ENCODE results near the gene CATSPER1. TPM values are rescaled to one million over a fixed set of nuclear protein-coding genes. Genes with fewer than 3 reads are reported as not detected.

Gene CATSPER1
- total RNA-seq, 1 donor from 2014 or later: not detected

DNA sequence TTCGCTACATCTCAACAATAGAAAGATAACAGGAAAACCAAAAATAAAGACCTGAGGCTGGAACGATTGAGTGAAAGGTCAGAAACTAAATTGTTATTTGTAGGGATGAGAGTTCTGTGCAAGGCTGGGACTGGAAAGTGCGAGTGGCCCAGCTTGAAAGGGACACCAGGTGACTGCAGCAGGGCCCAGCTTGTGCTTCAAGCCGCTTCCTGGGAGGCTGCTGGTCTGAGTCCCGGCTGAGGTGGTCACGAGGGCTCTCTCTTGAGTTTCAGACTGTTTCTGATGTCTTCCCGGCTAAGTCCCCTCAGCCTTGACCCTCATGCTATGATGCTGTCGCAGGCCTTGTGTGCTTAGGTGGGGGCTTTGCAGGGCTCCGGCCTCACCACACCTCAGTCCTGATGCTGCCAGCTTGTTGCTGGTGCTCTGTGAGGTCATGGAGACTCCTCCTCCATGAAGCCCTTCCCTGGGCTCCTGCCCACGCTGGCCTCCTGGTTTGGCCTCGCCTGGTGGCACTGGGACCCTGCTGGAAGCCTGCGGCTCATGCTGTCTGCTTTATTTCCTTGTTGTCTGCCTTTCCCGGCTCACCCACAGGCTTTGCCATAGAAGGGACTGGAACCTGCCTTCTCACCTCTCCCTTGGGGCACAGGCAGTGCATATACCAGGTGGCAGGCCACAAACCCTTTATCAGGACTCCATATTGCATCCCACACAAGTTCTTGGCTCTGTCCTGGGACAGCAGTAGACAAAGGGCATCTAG, 20.0 kb downstream of the CATSPER1 start:
- ATAC-seq (no peak), DNase-seq (ENCODE audit: low spot score) (no peak)

DNA sequence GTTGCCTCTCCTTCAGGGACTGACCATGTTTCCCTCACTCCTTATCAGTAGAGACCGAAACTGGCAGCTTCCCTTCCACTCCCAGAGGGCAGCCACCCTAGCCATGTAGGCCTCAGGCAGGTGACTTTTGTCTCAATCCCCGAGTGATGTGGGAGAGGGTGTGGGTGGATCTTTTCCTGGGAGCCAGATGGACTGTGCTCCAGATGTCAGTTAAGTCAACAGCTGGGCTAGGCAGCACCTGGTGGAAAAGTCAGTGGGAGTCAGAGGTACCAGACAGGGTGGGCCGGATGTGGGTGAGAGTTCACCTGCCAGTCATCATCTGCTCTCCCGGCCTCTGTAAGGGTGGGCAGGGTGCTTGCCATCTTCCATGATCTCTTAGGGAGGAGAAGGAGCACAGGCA, 22.1 kb downstream of the CATSPER1 start:
- DNase-seq (ENCODE audit: low spot score): no peak
- ATAC-seq: no peak

- no peak for DNase-seq (ENCODE audit: low spot score)
- no peak for ATAC-seq
These were observed 23.0 kb downstream of the CATSPER1 start for GRCh38 chr11:66003291-66003690.

GRCh38 chr11:66002648-66003225, 23.5 kb downstream of the CATSPER1 start:
- ATAC-seq (peak; percentile 89), DNase-seq (ENCODE audit: low spot score) (peak; percentile 79)

- peak; percentile 94 for DNase-seq (ENCODE audit: low spot score)
- peak; percentile 88 for ATAC-seq
These were observed 24.2 kb downstream of the CATSPER1 start, which contains the start of the genes BANF1 and EIF1AD for GRCh38 chr11:66001942-66002647. Gene BANF1, plus strand, starts transcription at chr11:66002503. Its CDS starts 748 bp downstream, at chr11:66003251. Gene EIF1AD, minus strand, starts transcription at chr11:66002157. Its CDS starts 1,768 bp downstream, at chr11:66000389.

DNA sequence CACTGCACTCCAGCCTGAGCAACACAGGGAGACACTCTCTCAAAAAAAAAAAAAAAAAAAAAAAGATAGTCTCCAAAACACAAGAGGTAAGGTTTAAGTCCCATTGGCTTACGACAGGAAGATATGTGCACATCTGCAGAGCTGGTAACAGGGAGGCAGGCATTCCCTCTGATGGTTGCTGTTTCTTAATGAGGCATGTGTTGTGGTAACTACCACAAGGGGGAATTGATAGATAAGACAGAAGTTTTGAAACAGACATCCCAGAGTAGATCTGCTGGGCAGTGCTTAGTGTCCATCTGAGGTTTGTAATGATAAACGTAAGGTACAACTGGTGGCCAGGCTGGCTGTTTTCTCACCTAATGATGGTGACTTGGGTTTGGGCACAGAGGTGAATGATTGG, 29.0 kb downstream of the CATSPER1 start:
- DNase-seq (ENCODE audit: low spot score): no peak
- no peak for ATAC-seq

DNA sequence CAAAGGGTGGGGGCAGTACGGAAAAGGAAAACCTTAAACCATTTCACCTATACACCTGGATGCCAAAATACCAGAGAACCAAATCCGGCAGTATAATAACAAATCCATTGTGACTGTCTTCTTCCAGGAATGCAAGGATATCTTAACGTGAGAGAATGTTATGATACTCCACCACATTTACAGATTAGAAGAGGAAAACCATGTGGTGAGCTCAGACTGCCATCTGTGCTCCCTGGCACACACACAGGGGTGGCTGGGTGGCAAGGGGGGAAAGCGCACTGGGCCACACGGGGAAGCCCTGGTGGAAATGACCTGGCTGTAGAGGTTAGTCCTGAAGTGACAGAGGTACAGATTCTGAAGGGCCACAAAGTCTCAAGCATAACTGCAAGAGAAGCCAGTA, 34.2 kb downstream of the CATSPER1 start:
- DNase-seq (ENCODE audit: low spot score): no peak
- ATAC-seq: no peak

GRCh38 chr11:65988791-65989592, 37.3 kb downstream of the CATSPER1 start:
- DNase-seq (ENCODE audit: low spot score) (peak; percentile 89), ATAC-seq (peak; percentile 100)

GRCh38 chr11:65987336-65987735, 38.9 kb downstream of the CATSPER1 start:
- ATAC-seq (no peak), DNase-seq (ENCODE audit: low spot score) (no peak)

DNA sequence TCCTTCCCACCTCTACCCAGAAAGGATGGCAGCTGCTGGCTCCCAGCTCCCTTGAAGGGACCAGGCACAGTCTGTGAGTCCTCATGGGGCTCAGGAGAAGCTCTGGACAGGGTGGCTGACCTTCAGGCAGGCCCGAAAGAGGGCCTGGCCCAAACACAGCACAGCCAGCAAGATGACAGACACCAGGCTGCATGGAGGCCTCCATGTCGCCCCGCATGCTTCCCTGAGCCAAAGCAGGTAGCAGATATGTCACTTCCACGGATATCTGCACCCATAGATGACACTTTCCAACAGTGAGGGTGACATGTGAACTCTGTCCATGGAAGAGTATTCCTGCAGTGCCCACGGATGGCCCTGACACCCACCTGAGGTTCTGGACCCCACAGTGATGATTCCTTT, 42.7 kb downstream of the CATSPER1 start:
- ATAC-seq (no peak), DNase-seq (ENCODE audit: low spot score) (no peak)

- ATAC-seq (no peak), DNase-seq (ENCODE audit: low spot score) (no peak)
These were observed 43.3 kb downstream of the CATSPER1 start for GRCh38 chr11:65982824-65983588.

DNA sequence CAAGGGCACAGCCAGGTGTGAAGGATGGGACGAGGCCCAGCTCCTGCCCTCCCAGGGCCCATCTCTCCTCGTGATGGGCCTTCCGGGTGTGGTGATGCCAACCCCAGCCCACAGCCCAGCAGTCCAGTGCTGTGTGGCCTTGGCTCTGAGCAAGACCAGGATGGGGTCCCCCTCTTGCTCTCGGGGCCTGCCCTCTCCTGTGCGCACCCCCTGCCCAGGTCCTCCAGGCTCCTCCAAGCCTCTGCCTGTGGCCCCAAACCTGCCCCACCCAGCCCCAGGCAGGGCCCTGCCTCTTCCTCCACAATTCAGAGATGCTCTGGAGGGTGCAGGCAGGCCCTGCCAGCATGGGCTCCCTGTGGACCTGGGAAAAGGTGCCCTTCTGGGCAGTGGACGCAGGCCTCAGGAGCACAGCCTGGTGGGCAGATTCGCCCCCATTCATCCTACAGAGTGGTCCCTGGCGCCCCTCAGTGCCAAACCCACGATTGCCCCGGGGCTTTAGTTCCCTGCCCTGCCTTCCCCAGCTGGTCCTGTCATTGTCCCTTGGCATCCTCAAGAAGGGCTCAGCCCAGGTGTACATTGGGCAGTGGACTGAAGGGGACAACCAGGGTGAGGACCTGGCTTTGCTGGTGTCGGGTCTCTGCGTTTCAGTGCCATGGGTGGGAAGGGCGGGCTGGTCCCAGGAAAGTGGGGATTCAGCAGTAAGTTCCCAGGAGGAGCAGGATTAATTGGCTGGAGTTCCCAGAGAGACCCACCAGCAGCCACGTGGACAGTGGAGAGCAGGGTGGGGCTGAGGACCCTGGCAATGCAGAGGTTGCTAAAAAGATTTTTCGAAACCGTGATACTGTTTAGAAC, 44.1 kb downstream of the CATSPER1 start:
- ATAC-seq (peak; percentile 17), DNase-seq (ENCODE audit: low spot score) (no peak)

GRCh38 chr11:65981101-65981740, 45.1 kb downstream of the CATSPER1 start:
- DNase-seq (ENCODE audit: low spot score) (no peak), ATAC-seq (no peak)

- no peak for ATAC-seq
- DNase-seq (ENCODE audit: low spot score): no peak
These were observed 47.0 kb downstream of the CATSPER1 start for GRCh38 chr11:65979261-65979759.

DNA sequence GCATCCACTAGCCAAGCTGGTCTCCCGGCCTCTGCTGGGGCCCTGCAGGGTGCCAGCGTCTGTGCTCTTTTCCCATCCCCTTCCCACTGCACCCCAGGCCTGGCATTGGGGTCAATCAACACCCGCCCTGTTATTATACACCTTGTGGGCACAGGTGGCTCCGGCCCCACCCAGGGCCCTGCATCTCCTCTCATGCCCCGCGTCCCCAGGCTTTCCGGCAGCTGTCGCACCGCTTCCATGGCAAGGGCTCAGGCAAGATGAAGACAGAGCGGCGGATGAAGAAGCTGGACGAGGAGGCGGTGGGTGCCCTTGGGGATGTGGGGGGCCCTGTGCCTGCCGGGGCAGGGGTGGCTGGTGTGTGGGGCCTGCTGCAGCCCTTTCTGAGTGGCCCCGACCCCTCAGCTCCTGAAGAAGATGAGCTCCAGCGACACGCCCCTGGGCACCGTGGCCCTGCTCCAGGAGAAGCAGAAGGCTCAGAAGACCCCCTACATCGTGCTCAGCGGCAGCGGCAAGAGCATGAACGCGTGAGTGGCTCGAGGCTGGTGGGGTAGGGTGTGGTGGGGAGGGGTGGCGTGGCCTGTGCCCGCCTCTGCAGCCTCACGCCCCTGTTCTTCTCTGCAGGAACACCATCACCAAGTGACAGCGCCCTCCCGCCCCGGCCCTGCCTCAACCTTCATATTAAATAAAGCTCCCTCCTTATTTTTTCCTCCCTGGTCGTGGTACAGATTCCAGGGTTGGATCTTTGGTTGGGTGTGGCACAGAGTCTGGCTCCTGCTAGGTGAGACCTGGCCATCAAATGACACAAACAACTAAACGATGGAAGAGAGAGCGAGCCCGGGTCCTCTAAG, 47.7 kb downstream of the CATSPER1 start:
- ATAC-seq (no peak), DNase-seq (ENCODE audit: low spot score) (no peak)

DNA sequence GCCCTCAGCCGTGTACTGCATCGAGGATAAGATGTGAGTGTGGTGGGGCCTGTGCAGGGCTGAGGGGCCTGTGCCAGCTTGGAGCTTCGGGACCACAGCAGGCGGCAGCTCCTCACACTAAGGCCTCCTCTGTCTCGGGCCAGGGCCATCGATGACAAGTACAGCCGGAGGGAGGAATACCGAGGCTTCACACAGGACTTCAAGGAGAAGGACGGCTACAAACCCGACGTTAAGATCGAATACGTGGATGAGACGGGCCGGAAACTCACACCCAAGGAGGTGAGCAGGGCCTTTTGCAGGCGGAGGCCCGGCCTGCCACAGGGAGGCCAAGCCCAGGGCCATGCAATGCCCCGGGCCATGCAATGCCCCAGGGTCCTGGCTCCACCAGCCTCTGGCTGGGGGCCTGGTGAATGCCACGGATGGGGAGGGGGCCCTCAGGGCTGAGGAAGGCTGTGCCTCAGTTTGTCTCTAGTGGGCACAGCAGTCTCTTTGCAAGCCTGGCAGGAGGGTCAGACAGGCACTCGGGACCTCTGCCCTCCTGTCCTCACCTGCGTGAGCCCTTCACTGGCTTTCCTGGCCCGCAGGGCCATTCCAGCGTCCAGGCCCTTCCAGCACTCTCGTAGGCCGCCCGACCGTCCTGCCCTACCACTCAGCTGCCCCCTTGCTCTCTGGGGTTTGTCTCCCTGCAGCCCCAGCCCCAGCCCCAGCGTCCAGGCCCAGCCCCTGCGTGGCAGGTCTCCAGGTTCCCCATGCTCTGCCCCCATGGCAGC, 48.5 kb downstream of the CATSPER1 start:
- ATAC-seq (no peak), DNase-seq (ENCODE audit: low spot score) (no peak)
